Activated CD8-positive, alpha-beta memory T cell treated with anti-CD3 and anti-CD28 coated beads for 1 hour (primary cell): ENCODE measurements around the gene JAG2.

Experiments
- DNase-seq, 2 donors: peaks; one replicate each; pipeline ENCODE4 v3.0.0-alpha.2; 2020; ENCODE audit warnings: low read depth in 1 of 2; ENCODE audit errors: extremely low read depth in 1 of 2

Gene JAG2

DNA sequence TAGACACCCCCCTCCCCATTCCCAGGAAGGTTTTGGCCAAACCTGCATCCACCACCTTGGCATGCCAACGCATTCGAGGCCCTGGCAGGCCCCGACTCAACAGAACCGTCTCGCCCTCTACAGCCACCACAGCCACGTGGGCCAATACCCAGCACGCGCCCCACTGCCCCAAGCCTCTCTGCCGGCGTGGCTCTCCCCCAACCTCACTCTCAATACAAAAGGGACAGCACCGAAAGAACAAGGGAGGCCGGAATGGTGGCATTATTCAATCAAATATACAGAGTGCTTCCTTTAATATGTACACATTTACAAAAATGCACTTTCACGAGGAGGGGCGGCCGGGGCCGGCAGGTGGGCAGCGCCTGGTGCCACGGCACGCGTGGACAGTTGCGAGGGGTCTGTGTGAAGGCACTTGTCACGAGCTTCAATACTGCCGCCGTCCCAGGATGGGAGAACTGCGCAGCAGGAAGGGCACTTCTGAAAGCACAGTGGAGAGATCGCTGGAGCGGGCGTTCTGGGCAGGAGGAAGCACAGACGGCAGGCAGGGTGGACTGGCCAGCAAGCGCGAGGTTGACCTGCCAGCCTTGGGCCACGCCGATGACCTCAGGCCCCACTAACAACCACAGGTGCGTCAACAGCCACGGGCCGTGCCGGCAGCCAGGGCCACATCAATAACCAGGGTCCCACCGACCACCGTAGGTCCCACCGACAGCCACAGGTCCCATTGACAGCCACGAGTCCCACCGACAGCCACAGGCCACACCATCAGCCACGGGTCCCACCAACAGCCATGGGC, 26.9 kb downstream of the JAG2 start:
- DNase-seq = no peak

- DNase-seq = no peak
These were observed 27.6 kb downstream of the JAG2 start for GRCh38 chr14:105141026-105141425.

DNA sequence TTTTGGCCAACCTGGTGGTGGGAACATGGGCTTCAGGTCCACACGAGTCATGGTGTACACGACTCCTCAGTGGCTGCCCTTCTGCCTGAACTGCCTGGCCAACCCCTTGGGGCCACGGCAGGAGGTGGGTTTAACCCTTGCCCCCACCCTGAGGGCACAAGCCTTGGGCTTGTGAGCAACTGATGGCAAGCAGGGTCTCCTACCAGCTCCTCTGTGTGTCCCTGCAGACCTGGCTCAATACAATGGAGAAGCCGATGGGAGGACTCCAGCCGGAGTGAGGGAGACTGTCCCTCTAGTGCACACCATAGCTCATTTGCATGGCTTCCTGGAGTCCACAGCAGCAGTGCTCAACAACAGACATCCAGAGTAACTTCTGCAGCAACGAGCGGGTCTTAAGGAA, 28.0 kb downstream of the JAG2 start:
- DNase-seq = no peak

DNA sequence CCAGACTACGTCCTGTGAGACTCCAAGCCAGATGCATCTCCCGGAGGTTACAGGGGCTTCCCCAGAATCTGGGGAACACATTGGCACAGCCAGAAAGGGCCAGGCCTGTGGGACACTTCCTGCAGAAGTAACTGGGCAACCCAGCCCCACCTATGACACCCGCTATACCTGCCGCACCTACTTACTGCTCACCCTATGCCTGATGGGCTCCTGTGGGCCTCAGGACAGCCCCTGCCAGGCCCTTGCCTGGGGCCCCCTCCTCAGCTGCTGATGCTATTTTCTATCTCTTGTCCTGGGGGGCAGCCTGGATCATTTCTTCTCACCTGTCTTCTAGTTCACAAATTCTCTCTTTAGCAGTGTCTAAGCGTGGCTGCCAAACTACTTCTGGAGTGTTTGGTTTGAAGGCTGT, 28.7 kb downstream of the JAG2 start:
- no peak for DNase-seq

GRCh38 chr14:105139212-105139825, 29.3 kb downstream of the JAG2 start:
- no peak for DNase-seq

GRCh38 chr14:105138551-105139111, 29.9 kb downstream of the JAG2 start:
- no peak for DNase-seq

DNA sequence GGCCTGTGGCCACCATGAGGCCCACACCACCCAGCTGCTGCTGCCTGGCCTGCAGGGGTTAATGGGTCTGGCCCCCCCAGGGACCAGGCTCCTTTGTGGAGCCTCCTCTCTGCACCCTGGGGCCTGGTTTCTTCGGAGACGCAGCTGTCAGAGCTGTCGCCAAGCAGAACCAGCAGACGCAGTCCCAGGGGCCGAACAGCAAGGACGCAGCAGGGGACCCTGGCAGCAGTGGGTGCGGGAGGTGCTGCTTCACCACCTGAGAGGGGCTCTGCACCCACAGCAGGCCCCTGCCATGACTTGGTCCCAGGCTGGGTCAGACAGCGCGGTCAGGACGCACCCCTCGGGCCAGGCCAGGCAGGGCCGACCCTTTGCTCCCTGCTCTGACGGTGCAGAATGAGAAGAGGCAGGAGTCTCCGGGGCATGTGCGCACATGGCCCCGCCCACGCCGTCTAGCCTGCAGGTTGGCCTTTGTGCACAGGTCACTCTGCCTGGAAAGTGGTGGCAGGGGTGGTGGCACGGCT, 30.5 kb downstream of the JAG2 start:
- no peak for DNase-seq

DNA sequence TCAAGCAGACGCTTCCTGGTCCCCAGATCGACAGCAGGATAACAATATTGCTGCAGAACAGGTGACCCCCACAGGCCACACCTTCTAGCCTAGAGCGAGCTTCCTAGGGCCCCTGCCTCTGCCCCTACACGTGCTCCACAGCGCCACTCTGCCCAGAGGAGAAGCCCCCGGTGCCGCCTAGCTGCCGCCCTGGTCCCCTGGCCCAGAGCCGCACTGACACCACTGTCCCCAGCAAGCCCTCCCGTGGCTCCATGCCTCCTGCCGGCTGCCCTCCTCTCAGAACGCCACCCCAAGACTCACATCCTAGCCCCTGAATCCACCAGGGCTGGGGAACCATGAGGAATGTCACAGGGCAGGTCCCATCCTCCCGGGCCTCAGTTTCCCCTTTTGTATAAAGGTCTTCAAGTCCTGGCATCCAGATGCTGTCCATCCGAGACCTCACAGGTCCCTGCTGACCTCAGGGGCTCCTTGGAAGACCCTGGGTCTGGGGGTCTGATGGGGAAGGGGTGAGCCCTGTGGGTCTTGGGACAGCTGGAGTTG, 31.0 kb downstream of the JAG2 start:
- DNase-seq = no peak

DNA sequence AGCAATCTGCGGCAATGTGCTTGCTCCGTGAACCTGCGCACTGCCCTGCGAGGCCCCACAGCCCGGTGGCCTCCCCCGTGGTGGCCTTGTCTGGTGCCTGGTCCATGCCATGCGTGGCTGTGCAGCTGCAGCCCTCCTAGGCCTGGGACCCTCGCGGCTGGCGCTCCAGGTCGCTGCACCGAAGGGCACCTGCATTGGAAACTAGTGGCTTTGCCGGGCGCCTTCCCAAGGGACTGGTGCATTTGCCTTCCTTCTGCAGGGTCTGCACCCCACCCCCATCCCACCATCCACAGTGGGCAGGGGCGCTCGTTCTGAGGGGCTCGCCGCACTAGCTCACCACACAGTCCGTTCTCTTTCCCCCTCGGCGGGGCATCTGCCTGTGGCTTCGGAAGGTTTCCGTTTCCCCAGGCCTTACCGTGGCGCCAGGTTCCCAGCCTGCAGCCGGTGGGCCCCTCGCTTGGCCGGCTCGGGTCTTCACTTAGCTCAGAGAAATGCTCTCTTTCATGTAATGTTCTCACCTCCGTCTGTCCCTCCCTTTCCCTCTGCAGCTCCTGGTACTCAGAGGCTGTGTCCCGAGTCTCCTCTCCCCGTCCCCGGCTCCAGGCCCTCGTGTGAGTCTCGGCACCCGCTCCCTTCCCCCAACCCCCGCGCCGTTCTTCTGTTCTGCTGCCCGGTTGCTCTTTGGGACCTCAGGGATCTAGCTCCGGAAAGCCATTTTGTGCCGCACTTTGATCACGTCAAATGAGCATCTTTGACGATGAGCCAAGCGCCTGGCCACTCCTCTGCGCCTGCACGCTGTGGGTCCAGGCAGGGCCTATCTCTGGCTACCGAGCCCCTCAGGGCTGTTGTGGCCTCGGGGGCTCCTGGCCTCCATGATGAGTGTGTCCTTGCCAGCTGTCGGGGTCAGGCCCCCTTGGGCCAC, 31.9 kb downstream of the JAG2 start:
- no peak for DNase-seq

- no peak for DNase-seq
These were observed 32.7 kb downstream of the JAG2 start for GRCh38 chr14:105135700-105136395.

GRCh38 chr14:105132921-105133654, 35.5 kb downstream of the JAG2 start:
- no peak for DNase-seq

DNA sequence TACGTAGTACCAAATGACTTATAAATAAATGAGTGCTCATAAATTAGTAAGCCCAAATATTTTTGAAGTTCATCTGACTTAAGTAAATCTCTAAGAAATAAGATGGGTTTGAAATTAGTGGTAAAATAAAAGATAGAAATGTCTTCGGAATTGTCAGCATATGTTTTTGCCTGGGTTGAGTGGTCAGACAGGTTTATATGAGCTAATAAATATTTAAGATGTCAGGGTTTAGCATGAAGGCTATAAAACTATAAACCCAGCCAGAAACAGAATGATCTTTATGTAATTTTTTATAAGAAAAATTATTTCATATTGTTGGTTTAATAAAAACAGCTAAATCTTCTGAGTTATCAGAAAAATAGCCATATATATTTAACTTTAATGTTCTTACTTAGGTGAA, 37.3 kb downstream of the JAG2 start:
- no peak for DNase-seq

- no peak for DNase-seq
These were observed 40.5 kb downstream of the JAG2 start for GRCh38 chr14:105128059-105128458.

- DNase-seq = no peak
These were observed 41.6 kb downstream of the JAG2 start for GRCh38 chr14:105126981-105127329.

- no peak for DNase-seq
These were observed 42.2 kb downstream of the JAG2 start for GRCh38 chr14:105126126-105126980.

DNA sequence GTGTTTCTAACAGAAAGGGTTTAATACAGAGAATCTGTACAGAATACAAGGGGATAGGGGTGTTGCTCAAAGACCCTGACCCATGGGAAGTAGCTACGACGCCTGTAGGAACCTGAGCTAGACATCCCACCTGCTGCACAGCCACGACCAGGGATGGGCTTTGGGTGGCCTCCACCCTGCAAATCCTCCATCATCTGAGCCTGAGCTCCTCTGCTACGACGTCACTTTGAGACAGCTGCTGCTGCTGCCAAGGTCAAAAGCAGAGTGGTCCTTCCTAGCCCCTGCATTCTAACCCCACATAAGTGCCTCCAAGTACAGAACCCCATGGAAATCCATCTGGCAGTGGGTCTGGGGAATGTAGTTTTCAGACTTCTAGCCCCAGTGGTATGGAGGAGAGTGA, 43.8 kb downstream of the JAG2 start:
- no peak for DNase-seq

DNA sequence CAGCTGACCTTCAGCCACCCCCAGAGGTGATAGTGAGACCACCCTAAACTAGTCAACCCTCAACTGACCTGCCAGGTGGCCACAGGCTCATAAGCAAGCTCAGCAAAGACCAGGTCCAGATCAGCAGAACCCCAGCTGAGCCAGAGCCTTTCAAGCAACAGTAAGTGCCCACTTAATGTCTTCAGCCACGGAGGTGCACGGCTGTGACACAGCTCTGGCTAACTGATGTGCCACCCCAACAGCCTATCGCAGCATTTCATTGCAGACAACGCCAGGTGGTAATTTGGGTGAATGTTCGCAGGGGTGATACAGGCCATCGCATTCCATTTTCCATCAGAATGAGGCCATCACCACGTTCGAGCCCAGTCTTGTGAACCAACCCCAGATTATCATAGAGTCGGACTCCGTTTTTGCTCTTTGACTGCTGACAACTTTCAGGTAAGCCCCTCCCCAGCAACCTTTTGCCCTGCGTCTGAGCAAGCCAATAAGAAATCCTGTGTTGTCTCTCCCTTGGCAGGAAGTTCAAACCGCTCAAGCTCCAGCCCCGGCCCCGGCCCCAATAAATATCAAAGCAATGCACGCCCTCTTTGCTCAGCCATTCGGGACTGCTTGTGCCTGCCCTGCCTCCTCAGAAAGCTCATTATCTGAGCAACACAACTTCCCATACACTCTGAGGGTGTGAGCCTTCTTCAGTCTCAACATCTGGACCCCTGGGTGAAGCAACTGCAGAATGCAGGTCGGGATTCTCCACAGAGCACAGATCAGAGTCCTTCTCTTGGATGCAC, 44.4 kb downstream of the JAG2 start:
- no peak for DNase-seq
